Measurements from ENCODE around the gene ACACB.

Gene ACACB

DNA sequence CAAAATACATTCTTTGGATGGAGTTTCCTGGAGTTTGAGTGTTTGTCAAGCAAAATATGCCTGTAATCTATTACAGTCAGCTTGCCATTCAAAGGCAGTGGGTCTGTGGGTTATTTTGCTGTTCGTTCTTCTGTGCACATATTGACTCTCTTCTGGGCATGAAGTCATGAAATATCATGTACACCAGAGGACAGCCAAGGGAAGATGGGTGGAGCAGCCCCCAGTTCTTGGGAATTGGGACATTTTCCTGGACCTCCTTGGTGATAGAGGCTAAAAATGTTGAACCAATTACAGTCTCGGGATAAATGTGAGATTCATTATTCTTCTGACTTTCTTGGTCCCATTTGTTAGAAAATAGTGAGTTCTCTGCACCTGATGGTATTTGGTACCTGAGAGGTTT, 103.6 kb downstream of the ACACB start:
- POLR2A ChIA-PET: no interaction called here
- no peak for DNase-seq (ENCODE audit: extremely low spot score)
- CTCF ChIA-PET: interaction anchor here (1.3 kb wide), 1 partner anchor 44 kb away, joined by 3 read pairs; no protein-coding TSS in a partner anchor
- TF ChIP-seq, protein P1, sequence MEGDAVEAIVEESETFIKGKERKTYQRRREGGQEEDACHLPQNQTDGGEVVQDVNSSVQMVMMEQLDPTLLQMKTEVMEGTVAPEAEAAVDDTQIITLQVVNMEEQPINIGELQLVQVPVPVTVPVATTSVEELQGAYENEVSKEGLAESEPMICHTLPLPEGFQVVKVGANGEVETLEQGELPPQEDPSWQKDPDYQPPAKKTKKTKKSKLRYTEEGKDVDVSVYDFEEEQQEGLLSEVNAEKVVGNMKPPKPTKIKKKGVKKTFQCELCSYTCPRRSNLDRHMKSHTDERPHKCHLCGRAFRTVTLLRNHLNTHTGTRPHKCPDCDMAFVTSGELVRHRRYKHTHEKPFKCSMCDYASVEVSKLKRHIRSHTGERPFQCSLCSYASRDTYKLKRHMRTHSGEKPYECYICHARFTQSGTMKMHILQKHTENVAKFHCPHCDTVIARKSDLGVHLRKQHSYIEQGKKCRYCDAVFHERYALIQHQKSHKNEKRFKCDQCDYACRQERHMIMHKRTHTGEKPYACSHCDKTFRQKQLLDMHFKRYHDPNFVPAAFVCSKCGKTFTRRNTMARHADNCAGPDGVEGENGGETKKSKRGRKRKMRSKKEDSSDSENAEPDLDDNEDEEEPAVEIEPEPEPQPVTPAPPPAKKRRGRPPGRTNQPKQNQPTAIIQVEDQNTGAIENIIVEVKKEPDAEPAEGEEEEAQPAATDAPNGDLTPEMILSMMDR (IDR thresholded peaks at IDR 0.05; ENCODE audit: control extremely low read depth, extremely low read depth, low read depth, missing control alignments): no peak

DNA sequence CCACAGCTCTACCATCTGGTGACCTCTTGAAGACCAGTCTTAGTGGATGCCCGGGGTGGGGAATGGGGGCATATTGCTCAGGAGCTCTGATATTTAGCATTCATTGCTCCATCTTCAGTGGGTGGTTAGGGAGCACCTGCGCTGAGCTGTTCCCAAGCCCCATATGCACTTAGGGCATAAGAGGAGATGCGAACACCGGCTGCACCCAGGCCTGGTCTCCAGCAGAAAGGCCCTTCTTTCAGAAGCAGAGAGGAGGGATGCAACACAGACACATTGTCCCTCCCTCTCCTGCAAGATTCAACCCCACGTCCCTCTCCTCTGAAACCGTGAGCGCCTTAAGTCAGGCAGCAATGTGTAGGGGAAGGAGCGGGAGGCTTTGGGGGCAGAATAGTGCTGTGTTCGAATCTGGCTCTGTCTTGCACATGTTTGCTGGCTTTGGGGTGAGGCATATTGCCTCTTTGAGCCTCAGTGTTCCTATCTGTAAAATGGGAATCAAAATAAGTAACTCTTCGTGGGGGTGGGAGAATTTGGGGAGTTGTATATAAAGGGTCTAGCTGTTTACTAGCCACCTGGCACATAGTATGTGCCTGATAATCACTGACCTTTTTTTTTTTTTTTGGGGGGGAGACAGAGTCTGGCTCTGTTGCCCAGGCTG, 105.0 kb downstream of the ACACB start:
- TF ChIP-seq, protein P1 (IDR thresholded peaks at IDR 0.05; ENCODE audit: control extremely low read depth, extremely low read depth, low read depth, missing control alignments): no peak
- ChIA-PET POLR2A (no interaction called here), CTCF (interaction anchor here (0.9 kb wide), 1 partner anchor 42 kb away, joined by 4 read pairs; no protein-coding TSS in a partner anchor)
- DNase-seq (ENCODE audit: extremely low spot score): no peak

DNA sequence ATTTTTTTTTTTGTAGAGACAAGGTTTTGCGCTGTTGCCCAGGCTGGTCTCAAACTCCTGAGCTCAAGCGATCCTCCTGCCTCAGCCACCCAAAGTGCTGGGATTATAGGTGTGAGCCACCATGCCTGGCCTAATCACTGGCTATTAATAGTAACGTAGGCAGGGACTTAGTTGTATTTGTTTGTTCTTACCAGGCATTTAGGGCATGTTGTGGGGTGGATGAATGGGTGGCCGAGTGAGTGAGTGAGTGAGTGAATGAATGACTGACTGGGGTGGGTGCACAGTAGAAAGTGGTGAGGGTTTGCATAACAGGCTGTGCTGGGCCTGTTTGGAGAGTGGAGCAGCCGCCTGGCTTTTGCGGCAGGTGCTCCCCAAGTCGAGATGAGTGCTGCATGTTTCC, 105.7 kb downstream of the ACACB start:
- ChIA-PET CTCF (no interaction called here), POLR2A (no interaction called here)
- no peak for DNase-seq (ENCODE audit: extremely low spot score)
- TF ChIP-seq, protein P1 (IDR thresholded peaks at IDR 0.05; ENCODE audit: control extremely low read depth, extremely low read depth, low read depth, missing control alignments): no peak

DNA sequence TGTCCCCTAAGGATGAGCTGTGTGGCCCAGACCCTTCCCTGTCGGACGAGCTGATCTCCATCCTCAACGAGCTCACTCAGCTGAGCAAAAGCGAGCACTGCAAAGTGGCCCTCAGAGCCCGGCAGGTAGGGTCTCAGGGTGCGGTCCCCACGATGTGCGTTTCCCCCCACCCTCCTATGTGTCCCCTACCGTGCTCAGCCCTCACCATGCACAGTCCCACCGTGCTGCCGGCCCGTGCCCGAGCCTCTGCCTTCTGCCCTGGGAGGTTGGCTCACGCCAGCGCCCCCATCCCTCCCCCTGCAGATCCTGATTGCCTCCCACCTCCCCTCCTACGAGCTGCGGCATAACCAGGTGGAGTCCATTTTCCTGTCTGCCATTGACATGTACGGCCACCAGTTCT, 106.1 kb downstream of the ACACB start:
- TF ChIP-seq, protein P1 (IDR thresholded peaks at IDR 0.05; ENCODE audit: control extremely low read depth, extremely low read depth, low read depth, missing control alignments): no peak
- ChIA-PET POLR2A (no interaction called here), CTCF (no interaction called here)
- no peak for DNase-seq (ENCODE audit: extremely low spot score)

DNA sequence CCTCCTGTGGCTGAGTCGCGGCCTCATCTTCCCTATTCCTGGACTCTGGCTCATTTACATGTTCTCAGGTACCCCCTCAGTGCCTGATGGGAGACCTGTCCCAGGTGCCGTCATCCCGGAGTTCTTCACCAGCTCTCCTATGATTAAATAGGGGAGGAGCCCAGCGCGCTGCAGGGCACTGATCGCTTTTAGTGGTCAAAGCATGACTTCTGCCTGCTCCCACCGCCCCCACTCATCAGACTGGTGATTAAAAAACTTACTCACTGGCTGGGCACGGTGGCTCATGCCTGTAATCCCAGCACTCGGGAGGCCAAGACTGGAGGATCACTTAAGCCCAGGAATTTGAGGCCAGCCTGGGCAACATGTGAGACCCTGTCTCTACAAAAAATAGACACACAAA, 106.8 kb downstream of the ACACB start:
- CTCF ChIA-PET: no interaction called here
- DNase-seq (ENCODE audit: extremely low spot score): no peak
- TF ChIP-seq, protein P1 (IDR thresholded peaks at IDR 0.05; ENCODE audit: control extremely low read depth, extremely low read depth, low read depth, missing control alignments): no peak
- POLR2A ChIA-PET: no interaction called here

DNA sequence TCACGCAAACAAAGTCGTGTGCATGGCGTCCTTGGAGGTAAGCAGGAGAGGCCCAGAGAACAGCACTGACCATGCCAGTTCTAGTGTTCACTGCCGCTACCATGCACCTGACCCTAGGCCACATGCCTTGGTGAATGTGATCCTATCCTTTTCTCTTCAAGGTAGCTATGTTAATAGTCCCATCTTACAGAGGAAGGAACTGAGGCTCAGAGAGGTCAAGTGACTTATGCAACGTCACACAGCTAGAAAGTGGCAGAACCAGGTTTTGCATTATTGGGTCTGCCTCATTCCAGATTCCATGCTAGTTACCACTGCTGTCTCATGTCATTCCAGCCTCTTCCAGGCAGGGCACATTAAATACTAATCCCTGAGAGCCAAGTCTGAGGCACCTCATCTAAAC, 107.5 kb downstream of the ACACB start:
- CTCF ChIA-PET: no interaction called here
- TF ChIP-seq, protein P1 (IDR thresholded peaks at IDR 0.05; ENCODE audit: control extremely low read depth, extremely low read depth, low read depth, missing control alignments): no peak
- no peak for DNase-seq (ENCODE audit: extremely low spot score)
- POLR2A ChIA-PET: no interaction called here
